DND-41 (cell line): ENCODE results near the gene ITPR2.

Experiments
- EZH2 ChIP-seq: IDR thresholded peaks from 3 replicates; pipeline ENCODE4 v1.6.1; 2012; ENCODE audit warnings: borderline replicate concordance, low read depth, mild to moderate bottlenecking, moderate library complexity, low read length, inconsistent platforms; ENCODE audit not compliant: severe bottlenecking
- TF ChIP-seq, protein P1 (sequence below): IDR thresholded peaks from 2 replicates; pipeline ENCODE4 v1.5.1; 2012; ENCODE audit warnings: borderline replicate concordance, low read length, moderate library complexity, mild to moderate bottlenecking; ENCODE audit not compliant: poor library complexity, severe bottlenecking; ENCODE audit errors: extremely low read depth

DNA sequence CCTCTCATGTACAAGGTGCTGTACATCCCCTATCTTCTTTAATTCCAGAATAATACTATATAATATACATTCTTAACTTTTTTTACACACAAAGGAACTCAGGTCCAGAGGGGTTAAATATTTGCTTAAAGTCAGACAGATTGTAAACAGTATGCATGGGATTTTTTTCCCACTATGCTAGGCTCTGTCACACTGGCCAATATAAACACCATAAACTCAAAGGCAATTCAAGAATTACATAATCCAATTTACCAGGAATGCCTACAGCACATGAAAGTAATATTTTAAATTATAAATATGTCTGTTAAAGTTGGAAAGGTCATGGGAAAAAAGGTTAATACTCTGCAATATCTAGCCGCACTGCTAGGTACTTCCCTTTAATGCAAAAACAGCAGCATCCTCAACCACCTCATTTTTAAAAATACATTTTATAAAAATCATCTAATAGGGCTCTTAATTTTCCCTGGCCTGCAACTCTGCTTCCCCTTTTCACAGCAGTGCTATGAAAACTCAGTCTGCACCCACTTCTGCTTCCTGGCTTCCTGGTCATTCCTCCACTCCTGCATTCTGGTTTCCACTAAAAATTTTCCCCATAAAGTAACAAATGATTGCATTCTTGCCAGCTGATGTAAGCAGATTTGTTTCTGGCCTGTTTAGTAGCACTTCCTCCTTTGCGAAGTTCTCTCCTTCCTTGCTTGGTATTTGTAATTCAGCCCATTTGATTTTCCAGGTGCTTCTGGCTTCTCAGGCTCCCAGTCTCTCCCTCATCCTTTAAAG lies 128.1 kb downstream of the ITPR2 start:
- TF ChIP-seq, protein P1, sequence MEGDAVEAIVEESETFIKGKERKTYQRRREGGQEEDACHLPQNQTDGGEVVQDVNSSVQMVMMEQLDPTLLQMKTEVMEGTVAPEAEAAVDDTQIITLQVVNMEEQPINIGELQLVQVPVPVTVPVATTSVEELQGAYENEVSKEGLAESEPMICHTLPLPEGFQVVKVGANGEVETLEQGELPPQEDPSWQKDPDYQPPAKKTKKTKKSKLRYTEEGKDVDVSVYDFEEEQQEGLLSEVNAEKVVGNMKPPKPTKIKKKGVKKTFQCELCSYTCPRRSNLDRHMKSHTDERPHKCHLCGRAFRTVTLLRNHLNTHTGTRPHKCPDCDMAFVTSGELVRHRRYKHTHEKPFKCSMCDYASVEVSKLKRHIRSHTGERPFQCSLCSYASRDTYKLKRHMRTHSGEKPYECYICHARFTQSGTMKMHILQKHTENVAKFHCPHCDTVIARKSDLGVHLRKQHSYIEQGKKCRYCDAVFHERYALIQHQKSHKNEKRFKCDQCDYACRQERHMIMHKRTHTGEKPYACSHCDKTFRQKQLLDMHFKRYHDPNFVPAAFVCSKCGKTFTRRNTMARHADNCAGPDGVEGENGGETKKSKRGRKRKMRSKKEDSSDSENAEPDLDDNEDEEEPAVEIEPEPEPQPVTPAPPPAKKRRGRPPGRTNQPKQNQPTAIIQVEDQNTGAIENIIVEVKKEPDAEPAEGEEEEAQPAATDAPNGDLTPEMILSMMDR: no peak
- no peak for TF ChIP-seq EZH2
